Adrenal gland (tissue), 5 donors: ENCODE results near the gene ANKS1B.

Experiments used
- POLR2A ChIP-seq, 2 donors: fragments of 450-650 bp; IDR thresholded peaks; one replicate each; pipeline ENCODE4 v1.6.1; 2017; ENCODE audit warnings: antibody characterized with exemption in 2 of 2, mild to moderate bottlenecking in 2 of 2, moderate library complexity in 1 of 2
- TF ChIP-seq, protein P1 (sequence below), 6 experiments: fragments of 450-650 bp in 4 of 6; fragments of 200-600 bp in 2 of 6; sonication (generic) in 1 of 6; IDR thresholded peaks; 1 replicate in 5 of 6; 2 replicates in 1 of 6; pipeline versions ENCODE4 v1.5.1 to v1.8.0; 2016 to 2021; ENCODE audit warnings: antibody characterized with exemption in 6 of 6, mild to moderate bottlenecking in 2 of 6, moderate library complexity in 1 of 6
- donor health status: DM: no; HTN: no; CAD: no.

- TF ChIP-seq, protein P1, sequence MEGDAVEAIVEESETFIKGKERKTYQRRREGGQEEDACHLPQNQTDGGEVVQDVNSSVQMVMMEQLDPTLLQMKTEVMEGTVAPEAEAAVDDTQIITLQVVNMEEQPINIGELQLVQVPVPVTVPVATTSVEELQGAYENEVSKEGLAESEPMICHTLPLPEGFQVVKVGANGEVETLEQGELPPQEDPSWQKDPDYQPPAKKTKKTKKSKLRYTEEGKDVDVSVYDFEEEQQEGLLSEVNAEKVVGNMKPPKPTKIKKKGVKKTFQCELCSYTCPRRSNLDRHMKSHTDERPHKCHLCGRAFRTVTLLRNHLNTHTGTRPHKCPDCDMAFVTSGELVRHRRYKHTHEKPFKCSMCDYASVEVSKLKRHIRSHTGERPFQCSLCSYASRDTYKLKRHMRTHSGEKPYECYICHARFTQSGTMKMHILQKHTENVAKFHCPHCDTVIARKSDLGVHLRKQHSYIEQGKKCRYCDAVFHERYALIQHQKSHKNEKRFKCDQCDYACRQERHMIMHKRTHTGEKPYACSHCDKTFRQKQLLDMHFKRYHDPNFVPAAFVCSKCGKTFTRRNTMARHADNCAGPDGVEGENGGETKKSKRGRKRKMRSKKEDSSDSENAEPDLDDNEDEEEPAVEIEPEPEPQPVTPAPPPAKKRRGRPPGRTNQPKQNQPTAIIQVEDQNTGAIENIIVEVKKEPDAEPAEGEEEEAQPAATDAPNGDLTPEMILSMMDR (IDR thresholded peaks at IDR 0.05): no peak
- no peak for TF ChIP-seq POLR2A (IDR thresholded peaks at IDR 0.05)
These were observed 32.3 kb upstream of the ANKS1B start for GRCh38 chr12:100017056-100017455.
